Stimulated activated CD4-positive, alpha-beta T cell treated with anti-CD3 and anti-CD28 coated beads, Interleukin-2, amount 100 ng/mL, for 4 hours (primary cell): Measurements from ENCODE around the gene TUBGCP6.
A peak's percentile ranks its signal among the peaks of the same experiment; 100 is the strongest.

Source experiments
- DNase-seq: peaks from one replicate; pipeline ENCODE4 v3.0.0-alpha.2; 2020; ENCODE audit warnings: low read depth

Gene TUBGCP6

DNA sequence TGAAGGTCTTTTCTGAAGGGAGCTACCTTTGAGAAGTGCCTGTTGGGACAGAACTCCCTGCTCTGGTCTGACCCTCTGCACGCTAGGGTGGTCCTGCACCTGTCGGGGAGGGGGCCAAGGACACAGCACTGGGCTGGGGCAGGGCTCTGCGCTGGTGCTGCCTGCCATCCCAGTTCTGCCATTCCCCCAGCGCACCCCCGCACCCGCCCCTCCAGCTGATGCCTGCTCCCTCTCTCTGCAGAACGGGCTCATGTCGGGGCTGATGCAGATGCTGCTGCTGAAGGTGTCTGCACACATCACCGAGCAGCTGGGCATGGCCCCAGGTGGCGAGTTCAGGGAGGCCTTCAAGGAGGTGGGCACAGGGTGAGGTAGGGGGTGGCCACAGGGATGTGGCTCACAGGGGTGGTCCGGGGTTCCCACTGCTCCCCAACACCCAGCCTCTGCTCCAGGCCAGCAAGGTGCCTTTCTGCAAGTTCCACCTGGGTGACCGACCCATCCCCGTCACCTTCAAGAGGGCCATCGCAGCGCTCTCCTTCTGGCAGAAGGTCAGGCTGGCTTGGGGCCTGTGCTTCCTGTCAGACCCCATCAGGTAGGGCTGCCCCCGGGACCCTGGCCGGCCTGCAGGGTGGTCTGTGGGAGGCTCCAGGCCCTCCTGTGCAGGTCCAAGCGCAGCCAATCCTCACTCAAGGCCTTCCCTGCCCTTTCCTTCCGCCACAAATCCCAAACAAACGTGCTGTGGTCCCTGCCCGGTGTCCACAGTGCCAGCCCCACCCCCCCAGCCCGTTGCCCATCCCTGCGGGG is 47.6 kb downstream of the TUBGCP6 start:
- DNase-seq: no peak

DNA sequence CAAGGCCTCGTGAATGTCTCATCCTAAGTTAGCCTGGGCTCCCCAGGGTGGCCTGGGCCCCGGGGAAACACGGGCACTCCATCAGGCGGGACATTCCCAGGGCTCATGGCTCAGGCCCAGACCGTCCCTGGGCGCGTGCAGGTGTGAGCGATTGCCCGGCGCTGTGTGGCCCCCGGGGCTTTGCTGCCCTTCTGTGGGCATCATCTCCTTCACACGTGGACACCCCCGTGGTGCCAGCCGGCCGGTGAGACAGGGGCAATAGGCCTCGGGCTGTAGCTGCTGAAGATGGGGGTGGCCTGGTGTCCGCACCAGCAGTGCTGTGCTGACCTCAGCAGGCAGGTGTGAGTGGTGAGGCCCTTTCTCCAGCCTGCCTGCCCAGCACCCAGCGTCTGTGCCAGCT is 48.6 kb downstream of the TUBGCP6 start:
- no peak for DNase-seq

DNA sequence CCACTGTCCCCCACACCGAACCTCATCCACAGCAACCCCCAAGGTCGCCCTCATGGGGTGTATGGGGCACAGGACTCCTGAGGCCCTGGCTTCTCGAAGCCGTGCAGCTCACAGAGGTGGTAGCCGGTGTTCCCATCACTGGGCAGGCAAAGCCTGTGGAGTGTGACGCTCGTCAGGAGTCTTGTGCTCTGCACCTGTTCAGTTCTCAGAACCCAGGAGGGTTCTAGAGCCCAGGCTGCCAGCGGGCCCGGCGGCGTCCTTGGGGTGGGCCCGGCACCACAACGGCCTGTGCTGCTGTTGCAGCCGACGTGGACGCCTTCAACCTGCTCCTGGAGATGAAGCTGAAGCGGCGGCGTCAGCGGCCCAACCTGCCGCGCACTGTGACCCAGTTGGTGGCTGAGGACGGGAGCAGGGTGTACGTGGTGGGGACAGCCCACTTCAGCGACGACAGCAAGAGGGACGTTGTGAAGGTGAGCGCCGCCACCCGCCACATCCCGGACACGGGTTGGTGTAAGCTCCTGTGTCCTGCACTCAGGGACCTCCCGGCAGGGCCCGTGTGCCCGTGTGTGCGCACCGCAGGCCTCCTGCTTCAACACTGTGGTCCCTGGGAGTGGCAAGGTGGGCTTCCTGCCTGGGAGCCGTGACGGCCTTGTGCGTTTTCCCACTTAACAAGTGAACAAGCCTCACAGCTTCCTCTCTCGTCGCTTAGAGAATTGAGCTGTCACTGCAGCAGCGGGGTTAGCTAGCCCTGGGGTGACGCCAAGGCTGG is 50.6 kb downstream of the TUBGCP6 start:
- DNase-seq: no peak

DNA sequence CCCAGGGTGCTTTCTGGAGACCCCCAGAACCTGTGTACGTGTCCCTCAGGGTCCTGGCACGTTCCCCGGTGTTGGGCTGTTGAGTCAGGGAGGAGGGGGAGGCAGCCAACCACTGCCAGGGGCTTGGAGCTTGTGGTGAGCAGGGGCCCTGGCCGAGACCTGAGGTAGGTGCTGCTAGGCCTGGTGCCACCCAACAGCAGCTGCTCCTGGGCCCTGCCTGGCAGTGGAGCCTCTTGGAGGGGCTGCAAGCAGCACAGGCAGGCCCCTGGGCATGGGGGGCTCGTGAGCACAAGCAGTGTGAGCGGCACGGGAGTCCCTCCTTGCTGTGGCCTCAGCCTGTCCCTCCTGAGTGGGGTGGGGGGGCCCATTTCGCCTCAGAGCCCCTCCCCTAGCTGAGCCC is 51.2 kb downstream of the TUBGCP6 start:
- DNase-seq: no peak

DNA sequence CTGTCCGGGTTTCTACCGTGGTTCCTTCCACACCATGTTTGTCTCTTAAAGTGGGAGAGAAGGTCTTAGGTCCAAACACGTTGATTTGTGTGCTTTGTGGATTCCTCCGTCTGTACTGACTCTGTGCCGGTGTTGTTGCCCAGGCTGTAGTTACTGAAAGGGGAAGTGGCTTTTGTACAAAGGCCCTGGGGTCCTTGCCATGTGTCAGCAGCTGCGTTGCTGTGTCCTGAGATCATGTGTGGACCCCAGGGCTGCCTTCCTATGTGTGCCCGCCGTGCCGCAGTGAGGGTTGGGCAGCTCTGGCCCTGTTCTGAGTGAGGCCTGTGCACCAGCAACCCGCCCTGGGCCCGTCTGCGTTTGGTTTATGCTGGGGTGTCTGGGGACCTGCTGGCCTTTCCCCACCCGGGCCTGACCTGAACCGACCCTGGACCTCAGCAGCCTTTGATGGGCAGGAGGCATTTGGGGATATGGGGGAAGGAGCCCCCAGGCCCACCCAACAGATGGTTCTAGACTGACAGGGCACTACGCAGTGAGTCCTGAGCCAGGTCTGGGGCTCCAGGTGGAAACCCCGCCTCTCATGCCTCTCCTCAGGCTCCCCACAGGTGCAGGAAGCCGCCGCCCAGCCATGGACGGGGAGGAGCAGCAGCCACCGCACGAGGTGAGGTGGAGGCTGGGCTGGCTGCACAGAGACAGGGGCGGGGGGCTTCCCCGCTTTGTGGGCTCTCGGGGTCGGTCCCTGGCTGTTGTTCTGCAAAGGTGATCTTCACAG is 52.2 kb downstream of the TUBGCP6 start:
- no peak for DNase-seq

DNA sequence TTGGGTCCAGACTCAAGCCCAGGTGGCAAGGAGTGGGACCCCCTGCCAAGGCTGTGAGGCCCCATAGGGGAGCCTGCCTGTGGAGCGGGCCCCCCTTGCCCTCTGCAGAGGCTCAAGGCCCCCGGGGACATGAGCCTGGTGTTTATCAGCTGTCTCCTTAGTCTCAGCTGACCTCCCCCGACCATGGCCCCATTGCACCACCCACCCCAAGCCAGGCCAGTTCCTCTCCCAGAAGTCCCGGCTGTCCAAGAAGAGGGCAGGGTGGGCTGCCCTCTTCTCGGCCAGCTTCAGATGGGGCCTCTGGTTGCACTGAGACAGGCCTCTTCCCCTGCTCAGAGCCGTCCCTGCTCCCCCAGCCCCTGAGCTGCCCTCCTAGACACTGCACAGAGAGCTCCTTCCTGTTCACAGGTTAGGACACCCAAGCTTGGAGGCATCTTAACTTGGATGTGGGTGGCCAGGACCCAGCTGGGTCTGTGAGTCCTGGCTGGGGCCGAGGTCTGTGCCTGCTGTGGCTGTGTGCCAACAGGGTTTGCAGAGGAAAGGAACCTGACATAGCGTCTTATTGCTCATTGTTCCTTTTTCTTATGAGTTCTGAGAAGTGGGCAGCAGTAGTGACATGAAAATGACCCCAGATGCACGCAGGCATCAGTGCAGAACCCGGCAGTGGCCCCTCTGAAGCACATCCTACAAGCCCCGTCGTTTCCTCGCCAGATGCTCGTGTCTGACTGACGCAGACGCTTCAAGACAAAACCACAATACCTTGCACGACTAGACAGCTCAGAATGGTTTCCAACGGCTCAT is 53.7 kb downstream of the TUBGCP6 start:
- peak; percentile 59 for DNase-seq

DNA sequence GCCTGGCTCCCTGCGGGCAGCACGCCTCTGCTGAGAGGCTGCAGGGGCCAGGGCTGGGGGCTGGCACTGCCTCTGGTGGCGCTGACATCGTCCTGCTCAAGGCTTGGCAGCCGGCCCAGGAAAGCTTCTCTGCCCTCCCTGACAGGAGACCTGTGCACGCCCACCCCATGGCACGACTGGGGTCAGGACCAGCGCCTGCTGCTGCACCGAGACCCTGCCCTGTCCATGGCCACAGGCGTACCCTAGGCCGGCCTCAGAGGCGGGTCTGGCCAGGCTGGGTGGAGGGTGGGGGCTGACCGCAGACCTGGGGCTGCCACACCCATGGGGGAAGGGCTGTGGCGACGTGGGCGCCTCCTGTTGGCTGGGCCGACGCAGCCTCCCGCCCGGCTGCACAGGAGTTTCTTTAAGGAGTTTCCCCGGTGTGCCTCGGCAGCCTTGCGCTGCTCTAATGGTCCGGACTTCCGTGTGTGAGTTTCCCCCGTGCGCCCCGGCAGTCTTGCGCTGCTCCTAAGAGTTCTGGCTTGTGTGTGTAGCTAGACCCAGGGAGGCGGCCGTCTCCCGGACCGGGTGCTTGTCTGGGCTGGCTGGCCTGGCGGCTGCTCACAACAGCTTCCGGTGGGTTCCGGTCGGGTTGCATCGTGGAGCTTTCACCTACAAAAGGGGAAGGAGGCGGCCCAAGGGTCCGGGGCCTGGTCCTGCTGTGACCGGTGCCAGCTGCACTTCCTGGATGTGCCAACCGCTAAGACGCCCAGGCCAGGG is 54.5 kb downstream of the TUBGCP6 start:
- DNase-seq: peak; percentile 60

DNA sequence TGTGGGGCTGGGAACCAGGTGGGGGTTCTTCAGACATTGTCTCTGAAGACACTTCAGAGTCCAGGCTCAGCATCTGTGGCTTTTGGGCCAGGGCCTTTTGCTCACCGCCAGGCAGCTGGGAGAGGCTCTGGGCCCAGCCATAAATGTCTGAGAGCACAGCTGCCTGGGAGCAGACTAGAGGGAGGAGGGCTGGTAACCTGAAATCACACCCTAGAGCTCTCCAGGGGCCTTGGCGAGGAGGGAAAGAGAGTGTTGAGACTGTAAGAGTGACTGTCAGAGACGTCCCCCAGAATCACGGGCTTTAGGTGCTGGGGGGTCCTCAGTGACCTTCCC is 55.0 kb downstream of the TUBGCP6 start:
- no peak for DNase-seq

DNA sequence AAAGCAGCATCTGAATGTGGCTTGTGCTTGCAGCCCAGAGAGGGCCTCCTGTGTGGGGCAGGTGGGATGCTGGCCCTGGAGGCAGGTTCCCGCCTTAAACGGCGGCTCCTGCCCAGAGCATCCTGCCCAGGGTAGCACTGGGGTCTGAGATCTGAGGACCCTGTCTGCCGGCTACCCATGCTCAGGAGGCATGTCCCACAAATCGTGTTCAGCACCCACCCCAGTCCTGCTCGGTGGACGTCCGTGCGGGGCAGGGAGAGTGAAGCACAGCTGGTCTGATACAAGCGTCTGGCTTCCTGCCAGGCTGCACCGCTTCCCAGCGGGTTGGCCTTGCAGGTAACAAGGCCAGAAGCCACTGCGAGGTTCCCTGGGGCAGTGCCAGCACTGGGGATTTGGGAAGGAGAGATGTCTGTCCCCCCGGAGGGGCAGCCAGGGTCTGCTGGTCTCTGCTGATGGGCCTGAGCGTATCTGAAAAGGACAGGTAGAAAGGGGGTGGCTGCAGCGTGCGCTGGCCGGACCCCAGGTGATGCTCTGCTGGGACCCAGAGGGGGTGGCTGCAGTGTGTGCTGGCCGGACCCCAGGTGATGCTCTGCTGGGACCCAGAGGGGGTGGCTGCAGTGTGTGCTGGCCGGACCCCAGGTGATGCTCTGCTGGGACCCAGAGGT is 55.5 kb downstream of the TUBGCP6 start:
- no peak for DNase-seq

DNA sequence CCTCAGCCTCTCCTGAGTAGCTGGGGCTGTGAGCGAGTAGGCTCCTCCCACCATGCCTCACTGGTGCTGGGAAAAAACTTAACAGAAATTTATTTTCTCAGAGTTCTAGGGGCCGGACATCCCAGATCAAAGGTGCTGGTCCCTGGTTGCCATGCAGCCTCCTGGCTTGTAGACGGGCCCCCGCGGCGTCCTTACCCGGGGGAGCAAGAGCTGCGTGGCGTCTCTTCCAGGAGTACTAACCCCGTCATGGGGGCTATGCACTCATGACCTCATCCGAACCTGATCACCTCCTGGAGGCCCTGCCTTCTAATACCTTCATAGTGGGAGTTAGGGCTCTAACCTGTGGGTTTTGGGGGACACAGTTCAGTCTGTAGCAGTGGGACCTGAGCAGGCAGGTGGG is 56.5 kb downstream of the TUBGCP6 start:
- DNase-seq: no peak

DNA sequence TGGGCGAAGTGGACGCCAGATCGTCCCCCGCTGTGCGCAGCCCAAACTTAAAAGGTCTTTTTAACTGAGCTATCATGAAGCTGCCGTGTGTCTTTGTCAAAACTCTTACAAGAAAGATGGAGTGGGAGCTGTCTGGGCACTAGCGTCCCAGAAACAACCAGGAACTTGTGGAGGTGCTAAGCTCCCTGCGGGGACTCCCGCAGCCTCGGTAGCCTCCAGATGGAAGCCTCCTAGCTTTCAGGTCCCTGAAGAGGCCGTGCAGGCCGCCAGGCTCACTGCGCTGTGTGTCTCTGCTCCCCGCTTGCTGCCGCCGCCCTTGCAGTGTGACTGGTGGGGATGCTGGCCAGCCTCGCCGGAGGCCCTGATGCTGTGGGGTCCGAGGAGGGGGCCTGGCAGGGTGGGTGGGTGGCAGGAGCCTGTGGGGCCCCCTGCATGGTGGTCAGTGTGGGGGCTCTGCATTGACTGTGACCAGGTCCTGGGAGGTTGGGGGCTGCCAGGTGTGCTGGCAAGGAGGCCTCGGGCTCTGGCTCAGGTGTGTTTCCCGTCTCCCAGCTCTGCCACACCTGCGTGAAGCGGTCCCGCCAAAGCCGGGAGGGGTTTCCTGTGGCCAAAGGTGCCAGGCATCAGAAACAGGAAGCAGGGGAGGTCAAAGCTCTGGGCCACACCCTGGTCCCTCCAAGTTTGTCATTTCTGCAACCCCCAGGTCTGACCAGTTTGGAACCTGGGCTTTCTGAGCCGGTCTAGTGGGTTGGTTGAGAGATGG is 57.9 kb downstream of the TUBGCP6 start:
- DNase-seq: no peak

DNA sequence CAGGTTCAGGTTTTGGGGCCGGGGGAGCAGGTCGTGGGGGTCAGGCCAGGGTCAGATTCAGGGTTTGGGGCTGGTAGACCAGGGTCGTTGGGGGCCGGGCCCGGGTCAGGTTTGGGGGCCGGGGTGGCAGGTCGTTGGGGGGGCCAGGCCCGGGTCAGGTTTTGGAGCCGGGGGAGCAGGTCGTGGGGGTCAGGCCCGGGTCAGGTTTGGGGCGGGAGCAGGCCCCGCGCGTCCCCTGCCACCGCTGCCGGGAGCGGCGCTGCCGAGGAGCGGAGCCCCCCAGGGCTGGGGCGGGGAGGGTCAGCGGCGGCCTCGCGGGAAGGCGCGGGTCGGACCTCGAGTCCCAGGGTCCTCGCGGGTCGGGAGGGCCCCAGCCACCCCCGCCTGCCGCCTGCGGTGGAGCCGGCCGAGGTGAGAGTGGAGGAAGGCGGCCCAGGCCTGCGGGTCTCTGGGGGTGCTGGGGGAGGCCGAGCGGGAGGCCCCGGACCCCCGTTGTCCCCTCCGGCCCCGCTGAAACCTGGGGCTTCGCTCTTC is 58.6 kb downstream of the TUBGCP6 start:
- DNase-seq: no peak

DNA sequence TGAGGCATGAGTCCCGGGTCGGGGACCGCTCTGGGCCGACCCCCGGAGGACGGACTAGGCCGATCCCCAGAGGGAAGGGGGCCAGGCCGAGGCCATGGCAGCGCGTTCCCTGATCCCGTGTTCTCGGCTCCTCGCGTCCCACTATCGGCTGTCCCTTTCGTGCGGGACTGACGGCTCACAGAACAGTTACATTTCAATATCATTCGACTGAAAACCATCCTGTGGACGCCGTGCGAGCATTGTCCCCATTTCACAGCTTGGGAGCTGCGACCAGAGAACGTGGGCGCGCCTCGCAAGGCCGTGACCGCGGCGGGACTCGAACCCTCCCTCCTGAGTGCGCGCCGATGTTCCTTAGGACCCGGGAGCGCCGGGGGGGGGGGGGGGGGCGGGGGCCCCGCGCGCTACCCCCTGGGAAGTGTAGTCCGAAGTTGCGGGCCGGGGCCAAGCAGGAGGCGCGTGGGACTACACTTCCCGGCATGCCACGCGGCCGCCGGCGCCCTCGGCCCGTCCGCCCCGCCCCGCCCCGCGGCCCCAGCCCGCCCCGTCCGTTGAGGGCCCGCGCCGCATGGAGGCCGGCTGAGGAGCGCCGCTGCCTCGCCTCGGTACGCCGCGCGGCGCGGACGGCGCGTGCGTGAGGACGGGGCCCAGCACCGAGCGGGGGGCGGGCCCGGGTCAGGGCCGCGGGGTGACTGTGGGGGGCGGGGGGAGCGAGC is 59.3 kb downstream of the TUBGCP6 start, which contains the start of gene TRABD:
Gene TRABD, plus strand, starts transcription at position 539 of the 713 bp plus-strand sequence. CDS start 7,148 bp downstream, outside the sequence.
- peak; percentile 85 for DNase-seq

DNA sequence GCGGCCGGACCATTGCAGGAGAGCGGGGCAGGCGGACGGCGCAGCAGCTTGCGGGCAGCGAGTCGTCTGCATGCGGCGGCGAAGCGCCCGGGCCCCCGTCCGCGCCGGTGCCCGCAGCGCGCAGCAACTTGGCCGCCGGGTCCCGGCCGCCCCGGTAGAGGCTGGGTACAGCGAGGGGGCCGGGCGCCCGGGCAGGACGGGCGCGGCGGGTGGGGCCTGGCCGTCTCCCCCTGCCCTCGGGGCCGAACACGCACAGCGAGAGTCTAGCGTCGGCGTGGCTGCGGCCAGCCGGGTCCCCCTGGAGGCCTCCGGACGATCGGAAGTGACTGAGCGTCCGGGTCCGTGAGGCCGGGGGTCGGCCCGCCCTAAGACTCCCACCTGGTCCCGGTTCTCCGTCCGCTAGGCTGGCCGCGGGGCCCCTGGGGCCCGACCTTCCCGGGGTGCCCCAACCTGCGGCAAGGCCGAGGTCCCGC is 59.9 kb downstream of the TUBGCP6 start:
- no peak for DNase-seq

DNA sequence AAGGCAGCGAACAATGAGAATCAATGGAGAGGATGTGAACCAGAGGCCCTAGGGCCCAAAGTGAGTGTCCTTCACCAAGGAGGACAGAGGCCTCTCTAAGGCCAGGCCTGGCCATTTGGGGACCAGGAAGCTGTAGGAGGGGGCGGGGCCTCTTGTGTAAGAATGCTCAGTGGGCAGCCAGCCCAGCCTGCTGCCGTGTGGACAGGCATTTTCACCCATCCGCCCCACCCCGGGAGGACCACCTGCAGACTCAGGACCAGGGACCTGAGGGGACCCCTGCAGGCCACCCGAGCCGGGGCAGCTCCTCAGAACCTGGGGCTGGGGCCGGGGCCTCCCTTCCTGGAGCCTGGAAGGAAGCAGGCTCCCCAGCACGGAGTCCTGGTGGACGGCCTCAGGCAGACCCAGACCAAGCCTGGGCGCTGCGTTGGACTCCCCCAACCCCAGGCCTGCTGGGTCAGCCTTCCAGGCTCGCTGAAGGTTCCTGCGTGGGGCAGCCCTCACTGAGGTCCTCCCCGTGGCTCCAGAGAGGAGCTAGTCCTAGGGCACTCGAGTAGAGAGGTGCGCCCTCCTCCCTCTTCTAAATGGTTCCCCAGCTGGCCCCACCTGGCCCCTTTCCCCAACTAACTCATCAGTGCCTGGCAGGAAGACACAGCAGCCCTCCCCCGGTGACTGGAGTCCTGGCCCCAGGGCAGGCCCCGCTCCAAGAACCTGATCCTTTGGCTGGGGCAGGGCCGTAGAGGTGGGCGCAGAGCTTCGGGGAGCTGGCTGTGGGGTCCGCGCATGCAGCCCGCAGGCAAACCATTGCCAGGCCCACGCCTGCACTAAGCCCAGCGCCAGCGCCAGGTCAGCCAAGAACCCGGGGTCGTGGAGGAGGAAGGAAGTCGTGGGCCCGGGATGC is 60.6 kb downstream of the TUBGCP6 start:
- no peak for DNase-seq

DNA sequence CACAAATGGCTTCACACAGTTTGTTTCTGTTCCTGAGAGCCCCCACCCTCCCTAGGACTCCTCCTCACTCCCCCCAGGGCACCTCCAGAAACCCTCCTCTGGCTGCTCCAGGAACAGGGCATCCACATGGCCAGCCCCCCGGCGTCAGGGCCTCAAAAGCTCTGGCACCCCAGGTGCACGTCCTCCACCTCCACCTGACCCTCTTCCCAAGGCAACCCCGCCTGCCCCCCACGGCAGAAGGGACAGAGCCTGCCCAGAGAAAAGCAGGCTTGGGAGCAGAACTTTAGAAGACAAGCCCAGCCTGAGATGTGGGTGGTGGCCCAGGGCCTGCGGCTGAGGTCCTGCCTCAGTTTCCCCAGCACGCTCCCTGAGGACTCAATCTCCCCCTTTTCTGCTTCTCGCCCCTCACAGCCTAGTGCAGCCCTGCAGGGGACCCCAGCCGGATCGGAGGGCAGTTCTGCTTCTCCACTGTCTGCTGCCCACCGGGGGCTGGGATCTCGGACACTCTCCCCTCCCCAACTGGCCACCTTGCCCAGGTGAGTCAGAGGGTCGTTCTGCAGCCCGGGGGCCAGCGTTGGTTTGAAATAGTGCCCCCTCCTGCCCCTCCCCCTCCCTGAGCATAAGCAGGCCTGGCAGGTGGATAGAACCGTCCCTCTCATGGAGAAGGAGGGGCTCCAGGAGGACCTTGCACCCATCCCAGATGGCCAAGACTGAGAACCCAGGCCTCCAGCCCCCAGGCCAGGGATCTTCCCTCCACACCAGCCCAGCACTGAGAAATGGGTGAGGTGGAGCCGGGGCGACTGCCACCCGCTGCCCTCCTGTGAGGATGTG is 61.5 kb downstream of the TUBGCP6 start:
- no peak for DNase-seq
